ENCODE data around the gene PCSK1. TPM values are rescaled to one million over a fixed set of nuclear protein-coding genes. Genes with fewer than 3 reads are reported as not detected.

PCSK1 gene
- polyA plus RNA-seq, 1 of the 3 experiments (the other 2 are of a cell fraction), result 0.08 TPM

DNA sequence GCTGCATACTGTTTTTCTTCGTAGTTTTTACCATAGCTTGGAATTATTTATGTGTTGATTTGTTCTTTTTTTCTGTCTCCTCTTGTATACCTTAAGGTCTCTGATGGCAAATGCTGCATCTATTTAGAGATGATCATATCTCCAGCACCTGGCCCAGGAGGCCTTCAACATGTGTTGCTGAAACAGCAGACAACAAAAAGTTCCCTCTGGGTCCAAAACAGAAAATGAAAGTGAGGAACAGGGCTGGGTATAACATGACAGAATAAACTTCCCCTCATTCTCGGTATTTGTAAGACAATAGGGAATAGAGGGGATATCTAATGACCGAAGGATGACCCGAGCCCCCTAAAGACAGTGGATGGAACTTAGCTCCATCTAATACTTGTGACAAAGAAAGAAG is 22.7 kb upstream of the PCSK1 start:
- POLR2A ChIA-PET, result no interaction called here
- Histone ChIP-seq H3K4me2 (no peak overlapping the region), H2AFZ (ENCODE audit: low read depth) (no peak overlapping the region; the same call in 1 of the 2 replicates)

DNA sequence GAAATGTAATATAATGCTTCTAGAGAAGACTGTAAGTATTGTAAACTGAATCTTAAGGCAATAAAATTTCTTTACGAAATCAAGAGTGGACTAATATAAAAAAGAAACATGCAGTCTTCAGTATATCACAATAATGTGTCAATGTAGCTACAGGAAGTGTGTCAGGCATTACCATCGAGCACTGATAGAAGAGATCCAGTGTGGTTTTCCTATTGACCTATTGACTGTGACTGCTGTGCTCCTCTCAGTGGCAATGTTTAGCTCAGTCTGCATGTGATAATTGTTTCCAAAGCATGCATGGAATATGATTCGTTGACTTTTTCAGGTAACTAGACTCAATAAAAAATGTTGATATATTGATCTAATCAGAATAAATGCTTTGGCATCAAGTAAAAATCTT is 20.3 kb upstream of the PCSK1 start:
- no peak overlapping the region for H3K9ac ChIP-seq
- H3K79me2 ChIP-seq (ENCODE audit: insufficient read depth), result no peaks in the 10 kb centered on the region
- H3K4me2 ChIP-seq, result no peak overlapping the region
- H3F3A ChIP-seq (replicated peaks; ENCODE audit: insufficient read depth), result no peaks in the 10 kb centered on the region
- TF ChIP-seq RXRA (IDR thresholded peaks at IDR 0.05; ENCODE audit: borderline replicate concordance, low read depth) (no peak), NFIC (IDR thresholded peaks at IDR 0.05; ENCODE audit: borderline replicate concordance) (no peak), EP300 (IDR thresholded peaks at IDR 0.05; ENCODE audit: borderline replicate concordance in 1 of 2, low read depth in 1 of 2, low read length in 1 of 2) (no peak)
- no peak for DNase-seq
- no peaks in the 10 kb centered on the region for H3K4me1 ChIP-seq (ENCODE audit: control insufficient read depth in 1 of 2, insufficient read depth in 2 of 2, low read depth in 1 of 2, low read length in 1 of 2)
- H3K27ac ChIP-seq (ENCODE audit: low read depth in 2 of 2, low read length in 1 of 2), result no peak overlapping the region
- WGBS (ENCODE audit: low lambda C conversion rate), result 52% methylated on average over 3 of the region's 3 CpGs
- H2AFZ ChIP-seq (ENCODE audit: low read depth), result no peak overlapping the region
- H3K9me3 ChIP-seq, result no peaks in the 10 kb centered on the region
- H3K36me3 ChIP-seq (replicated peaks in 1 of 2; ENCODE audit: control insufficient read depth in 1 of 2, insufficient read depth in 2 of 2, low read length in 1 of 2), result no peaks in the 10 kb centered on the region
- POLR2A ChIA-PET, result no interaction called here
- CTCF ChIA-PET, result interaction anchor here (0.6 to 1.5 kb wide), 5 partner anchors 19 to 50 kb away, joined by 3 to 4 read pairs (median 3); no protein-coding TSS in a partner anchor
- H3K4me3 ChIP-seq (ENCODE audit: low read depth in 2 of 2, low read length in 1 of 2), result no peak overlapping the region
- H3K9me2 ChIP-seq, result no peaks in the 10 kb centered on the region
- H3K27me3 ChIP-seq (ENCODE audit: insufficient read depth), result no peaks in the 10 kb centered on the region
- no peaks in the 10 kb centered on the region for H4K20me1 ChIP-seq (ENCODE audit: insufficient read depth)

More for the DNA sequence above, 22.7 kb upstream of the PCSK1 start:
- Histone ChIP-seq H4K20me1 (ENCODE audit: insufficient read depth) (no peaks in the 10 kb centered on the region), H3K27ac (ENCODE audit: low read depth in 2 of 2, low read length in 1 of 2) (no peak overlapping the region), H3K4me3 (ENCODE audit: low read depth in 2 of 2, low read length in 1 of 2) (no peak overlapping the region), H3K27me3 (ENCODE audit: insufficient read depth) (no peaks in the 10 kb centered on the region), H3K36me3 (replicated peaks in 1 of 2; ENCODE audit: control insufficient read depth in 1 of 2, insufficient read depth in 2 of 2, low read length in 1 of 2) (no peaks in the 10 kb centered on the region), H3K9ac (no peak overlapping the region), H3F3A (replicated peaks; ENCODE audit: insufficient read depth) (no peaks in the 10 kb centered on the region), H3K9me3 (no peaks in the 10 kb centered on the region), H3K9me2 (no peaks in the 10 kb centered on the region), H3K79me2 (ENCODE audit: insufficient read depth) (no peaks in the 10 kb centered on the region), H3K4me1 (ENCODE audit: control insufficient read depth in 1 of 2, insufficient read depth in 2 of 2, low read depth in 1 of 2, low read length in 1 of 2) (no peaks in the 10 kb centered on the region)
- CTCF ChIA-PET, result interaction anchor here (0.9 to 1.0 kb wide), 2 partner anchors 9 to 13 kb away, joined by 3 to 4 read pairs; no protein-coding TSS in a partner anchor
- TF ChIP-seq NRF1 (IDR thresholded peaks at IDR 0.05; ENCODE audit: low read depth, low read length) (no peak), EZH2phosphoT487 (IDR thresholded peaks at IDR 0.05; ENCODE audit: borderline replicate concordance, low read depth) (no peak), YY1 (IDR thresholded peaks at IDR 0.05; ENCODE audit: low read depth) (no peak)
- TF ChIP-seq, protein P1, sequence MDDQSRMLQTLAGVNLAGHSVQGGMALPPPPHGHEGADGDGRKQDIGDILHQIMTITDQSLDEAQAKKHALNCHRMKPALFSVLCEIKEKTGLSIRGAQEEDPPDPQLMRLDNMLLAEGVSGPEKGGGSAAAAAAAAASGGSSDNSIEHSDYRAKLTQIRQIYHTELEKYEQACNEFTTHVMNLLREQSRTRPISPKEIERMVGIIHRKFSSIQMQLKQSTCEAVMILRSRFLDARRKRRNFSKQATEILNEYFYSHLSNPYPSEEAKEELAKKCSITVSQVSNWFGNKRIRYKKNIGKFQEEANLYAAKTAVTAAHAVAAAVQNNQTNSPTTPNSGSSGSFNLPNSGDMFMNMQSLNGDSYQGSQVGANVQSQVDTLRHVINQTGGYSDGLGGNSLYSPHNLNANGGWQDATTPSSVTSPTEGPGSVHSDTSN (IDR thresholded peaks at IDR 0.05), result no peak
- TF ChIP-seq, protein P2, sequence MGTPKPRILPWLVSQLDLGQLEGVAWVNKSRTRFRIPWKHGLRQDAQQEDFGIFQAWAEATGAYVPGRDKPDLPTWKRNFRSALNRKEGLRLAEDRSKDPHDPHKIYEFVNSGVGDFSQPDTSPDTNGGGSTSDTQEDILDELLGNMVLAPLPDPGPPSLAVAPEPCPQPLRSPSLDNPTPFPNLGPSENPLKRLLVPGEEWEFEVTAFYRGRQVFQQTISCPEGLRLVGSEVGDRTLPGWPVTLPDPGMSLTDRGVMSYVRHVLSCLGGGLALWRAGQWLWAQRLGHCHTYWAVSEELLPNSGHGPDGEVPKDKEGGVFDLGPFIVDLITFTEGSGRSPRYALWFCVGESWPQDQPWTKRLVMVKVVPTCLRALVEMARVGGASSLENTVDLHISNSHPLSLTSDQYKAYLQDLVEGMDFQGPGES (IDR thresholded peaks at IDR 0.05; ENCODE audit: low read depth, low read length), result no peak
- TF ChIP-seq, protein P3, sequence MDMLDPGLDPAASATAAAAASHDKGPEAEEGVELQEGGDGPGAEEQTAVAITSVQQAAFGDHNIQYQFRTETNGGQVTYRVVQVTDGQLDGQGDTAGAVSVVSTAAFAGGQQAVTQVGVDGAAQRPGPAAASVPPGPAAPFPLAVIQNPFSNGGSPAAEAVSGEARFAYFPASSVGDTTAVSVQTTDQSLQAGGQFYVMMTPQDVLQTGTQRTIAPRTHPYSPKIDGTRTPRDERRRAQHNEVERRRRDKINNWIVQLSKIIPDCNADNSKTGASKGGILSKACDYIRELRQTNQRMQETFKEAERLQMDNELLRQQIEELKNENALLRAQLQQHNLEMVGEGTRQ (IDR thresholded peaks at IDR 0.05; ENCODE audit: borderline replicate concordance, low read depth, low read length), result no peak
- no peak for DNase-seq
- WGBS (ENCODE audit: low lambda C conversion rate), result 51% methylated on average over 4 of the region's 4 CpGs
